Adrenal gland (tissue), 5 donors: ENCODE data around the gene IMMP2L.

Experiments
- CTCF ChIP-seq, 6 experiments: fragments of 450-650 bp in 4 of 6; fragments of 200-600 bp in 2 of 6; sonication (generic) in 1 of 6; IDR thresholded peaks; 1 replicate in 5 of 6; 2 replicates in 1 of 6; pipeline versions ENCODE4 v1.5.1 to v1.8.0; 2016 to 2021; ENCODE audit warnings: antibody characterized with exemption in 6 of 6, mild to moderate bottlenecking in 2 of 6, moderate library complexity in 1 of 6
- POLR2A ChIP-seq, 2 donors: fragments of 450-650 bp; IDR thresholded peaks; one replicate each; pipeline ENCODE4 v1.6.1; 2017; ENCODE audit warnings: antibody characterized with exemption in 2 of 2, mild to moderate bottlenecking in 2 of 2, moderate library complexity in 1 of 2
- donor health status: DM: no; HTN: no; CAD: no.

DNA sequence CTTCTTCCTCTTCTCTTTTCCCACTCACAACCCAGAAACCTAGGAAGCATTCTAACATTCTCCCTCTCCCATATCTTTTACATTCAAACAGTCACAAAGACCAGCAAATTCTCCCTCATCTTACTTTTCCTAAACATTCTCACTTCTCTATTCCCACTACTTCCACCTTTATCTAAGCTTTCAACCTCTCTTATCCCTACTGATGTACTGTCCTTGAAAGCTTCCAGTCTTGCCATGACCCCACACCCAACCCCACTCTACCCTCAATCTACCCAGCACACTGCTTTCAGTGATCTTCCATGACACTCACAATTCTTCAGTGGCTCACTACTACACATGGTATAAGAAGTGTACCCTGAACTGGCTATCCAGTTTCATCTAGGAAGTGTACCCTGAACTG lies 5.3 kb downstream of the IMMP2L start:
- TF ChIP-seq CTCF (IDR thresholded peaks at IDR 0.05) (no peak), POLR2A (IDR thresholded peaks at IDR 0.05) (no peak)
